HL-60 (cell line): ENCODE results near the gene DMD.

ENCODE experiments used
- DNase-seq, 2 experiments: peaks; one replicate each; pipeline ENCODE4 v3.0.0-alpha.2; 2010 to 2020; ENCODE audit warnings: low read depth in 1 of 2, low spot score in 1 of 2
- H3K27ac ChIP-seq: fragments of 250-450 bp; sonication (Bioruptor Pico); replicated peaks from 2 replicates; pipeline ENCODE4 v1.5.1; 2020; ENCODE audit warnings: mild to moderate bottlenecking, moderate library complexity
- H3K27me3 ChIP-seq: fragments of 250-450 bp; sonication (Bioruptor Pico); 2 replicates; pipeline ENCODE4 v1.5.1; 2021; ENCODE audit warnings: mild to moderate bottlenecking, moderate library complexity; ENCODE audit not compliant: insufficient read depth, poor library complexity, severe bottlenecking
- H3K4me3 ChIP-seq: replicated peaks from 2 replicates; pipeline ENCODE4 v1.5.1; 2011; ENCODE audit warnings: mild to moderate bottlenecking, control low read depth, low read length; ENCODE audit not compliant: insufficient read depth
- CTCF ChIP-seq: IDR thresholded peaks from one replicate; pipeline ENCODE4 v1.5.1; 2011; ENCODE audit warnings: low read length, control low read depth, inconsistent platforms; ENCODE audit not compliant: insufficient read depth
- GABPA ChIP-seq: IDR thresholded peaks from 2 replicates; pipeline ENCODE4 v1.6.1; 2012; ENCODE audit warnings: low read depth
- POLR2AphosphoS5 ChIP-seq: IDR thresholded peaks from 2 replicates; pipeline ENCODE4 v1.6.1; 2012; ENCODE audit warnings: low read depth
- REST ChIP-seq: IDR thresholded peaks from 2 replicates; pipeline ENCODE4 v1.6.1; 2012; ENCODE audit warnings: low read depth; ENCODE audit not compliant: insufficient replicate concordance
- SPI1 ChIP-seq: IDR thresholded peaks from 2 replicates; pipeline ENCODE4 v1.6.1; 2012; ENCODE audit warnings: low read depth, mild to moderate bottlenecking, borderline replicate concordance

DMD gene

GRCh38 chrX:31219174-31219573 lies 1992.2 kb downstream of the DMD start:
- DNase-seq, result no peak
- no peak overlapping the region for H3K4me3 ChIP-seq
- TF ChIP-seq SPI1 (no peak), CTCF (no peak), POLR2AphosphoS5 (no peak), GABPA (no peak), REST (no peak)
- H3K27ac ChIP-seq, result no peak overlapping the region
- peaks cover 2% of the 10 kb centered on the region for H3K27me3 ChIP-seq

GRCh38 chrX:31217084-31217483 lies 1994.3 kb downstream of the DMD start:
- peaks cover 2% of the 10 kb centered on the region for H3K27me3 ChIP-seq
- no peak for TF ChIP-seq SPI1
- no peak for TF ChIP-seq POLR2AphosphoS5
- no peak for TF ChIP-seq GABPA
- no peak for TF ChIP-seq CTCF
- no peak for TF ChIP-seq REST
- H3K27ac ChIP-seq, result no peak overlapping the region
- H3K4me3 ChIP-seq, result no peak overlapping the region
- no peak for DNase-seq

GRCh38 chrX:31215277-31215815 lies 1996.0 kb downstream of the DMD start:
- TF ChIP-seq GABPA (no peak), CTCF (no peak), POLR2AphosphoS5 (no peak), REST (no peak), SPI1 (no peak)
- Histone ChIP-seq H3K4me3 (no peak overlapping the region), H3K27me3 (peaks cover 2% of the 10 kb centered on the region), H3K27ac (no peak overlapping the region)
- DNase-seq, result no peak
